IPS-18a (cell line): ENCODE measurements around the gene HYOU1.
"Not testable (repeated sequence)": the region's sequence is repeated elsewhere in the genome, so short reads cannot be mapped to it uniquely, and the experiment has no call there.

Source experiments
- H3K27ac ChIP-seq: one replicate; pipeline ENCODE4 v1.5.1; 2013; ENCODE audit warnings: low read length
- H3K27me3 ChIP-seq: one replicate; pipeline ENCODE4 v1.6.1; 2013; ENCODE audit warnings: mild to moderate bottlenecking, low read length; ENCODE audit not compliant: control insufficient read depth, insufficient read depth
- H3K36me3 ChIP-seq: one replicate; pipeline ENCODE4 v1.6.1; 2013; ENCODE audit warnings: low read depth, low read length; ENCODE audit not compliant: control insufficient read depth
- H3K4me1 ChIP-seq: one replicate; pipeline ENCODE4 v1.6.1; 2013; ENCODE audit warnings: low read depth, low read length; ENCODE audit not compliant: control insufficient read depth
- H3K4me3 ChIP-seq: one replicate; pipeline ENCODE4 v1.5.1; 2013; ENCODE audit warnings: low read length
- H3K9ac ChIP-seq: one replicate; pipeline ENCODE4 v1.6.1; 2013; ENCODE audit warnings: mild to moderate bottlenecking, low read length, moderate library complexity
- H3K9me3 ChIP-seq: one replicate; pipeline ENCODE4 v1.6.1; 2013; ENCODE audit warnings: low read depth, low read length; ENCODE audit not compliant: control insufficient read depth

Gene HYOU1

GRCh38 chr11:119033421-119033820, 23.6 kb downstream of the HYOU1 start:
- H3K4me1 ChIP-seq, H3K36me3 ChIP-seq, H3K27me3 ChIP-seq, H3K9me3 ChIP-seq, H3K4me3 ChIP-seq, H3K27ac ChIP-seq, H3K9ac ChIP-seq: not testable (repeated sequence)

- Histone ChIP-seq H3K4me1 (no peaks in the 10 kb centered on the region), H3K4me3 (no peak overlapping the region), H3K27me3 (no peaks in the 10 kb centered on the region), H3K27ac (no peak overlapping the region), H3K9me3 (no peaks in the 10 kb centered on the region), H3K36me3 (peaks cover 13% of the 10 kb centered on the region), H3K9ac (no peak overlapping the region)
These were observed 25.1 kb downstream of the HYOU1 start for GRCh38 chr11:119031912-119032280.

- Histone ChIP-seq H3K27me3 (no peaks in the 10 kb centered on the region), H3K9ac (peak within 1 kb of the TSS; percentile 88), H3K4me3 (peak within 1 kb of the TSS; percentile 86), H3K4me1 (no peaks in the 10 kb centered on the region), H3K36me3 (peaks cover 16% of the 10 kb centered on the region), H3K27ac (peak within 1 kb of the TSS; percentile 40), H3K9me3 (no peaks in the 10 kb centered on the region)
These were observed 26.5 kb downstream of the HYOU1 start, which contains the start of gene SLC37A4 for GRCh38 chr11:119030329-119031047. Gene SLC37A4, minus strand, starts transcription at chr11:119030877.

GRCh38 chr11:119030029-119030328, 27.0 kb downstream of the HYOU1 start:
- Histone ChIP-seq H3K9ac (peak overlapping the region; percentile 88), H3K27ac (no peak overlapping the region), H3K36me3 (peaks cover 17% of the 10 kb centered on the region), H3K27me3 (no peaks in the 10 kb centered on the region), H3K4me3 (peak overlapping the region; percentile 86), H3K9me3 (no peaks in the 10 kb centered on the region), H3K4me1 (no peaks in the 10 kb centered on the region)

GRCh38 chr11:119029340-119030028, 27.5 kb downstream of the HYOU1 start:
- Histone ChIP-seq H3K4me1 (no peaks in the 10 kb centered on the region), H3K27me3 (no peaks in the 10 kb centered on the region), H3K9me3 (no peaks in the 10 kb centered on the region), H3K36me3 (peaks cover 22% of the 10 kb centered on the region), H3K9ac (peak overlapping the region; percentile 88), H3K4me3 (peak overlapping the region; percentile 86), H3K27ac (no peak overlapping the region)

GRCh38 chr11:119029069-119029339, 28.0 kb downstream of the HYOU1 start:
- H3K27ac ChIP-seq, result no peak overlapping the region
- peaks cover 27% of the 10 kb centered on the region for H3K36me3 ChIP-seq
- H3K9ac ChIP-seq, result no peak overlapping the region
- no peak overlapping the region for H3K4me3 ChIP-seq
- H3K4me1 ChIP-seq, result no peaks in the 10 kb centered on the region
- H3K9me3 ChIP-seq, result no peaks in the 10 kb centered on the region
- no peaks in the 10 kb centered on the region for H3K27me3 ChIP-seq

GRCh38 chr11:119028346-119029068, 28.5 kb downstream of the HYOU1 start:
- H3K36me3 ChIP-seq, result peaks cover 32% of the 10 kb centered on the region
- no peaks in the 10 kb centered on the region for H3K4me1 ChIP-seq

GRCh38 chr11:119027561-119028345, 29.3 kb downstream of the HYOU1 start:
- H3K27me3 ChIP-seq, result no peaks in the 10 kb centered on the region
- H3K36me3 ChIP-seq, result peaks cover 38% of the 10 kb centered on the region
- H3K4me1 ChIP-seq, result no peaks in the 10 kb centered on the region
- no peak overlapping the region for H3K27ac ChIP-seq
- H3K4me3 ChIP-seq, result no peak overlapping the region
- H3K9ac ChIP-seq, result no peak overlapping the region
- no peaks in the 10 kb centered on the region for H3K9me3 ChIP-seq

More at GRCh38 chr11:119028346-119029068, 28.5 kb downstream of the HYOU1 start:
- Histone ChIP-seq H3K9ac (no peak overlapping the region), H3K4me3 (no peak overlapping the region), H3K9me3 (no peaks in the 10 kb centered on the region), H3K27ac (no peak overlapping the region), H3K27me3 (no peaks in the 10 kb centered on the region)

- H3K9ac ChIP-seq, result no peak overlapping the region
- H3K4me3 ChIP-seq, result no peak overlapping the region
- H3K27me3 ChIP-seq, result no peaks in the 10 kb centered on the region
- peaks cover 38% of the 10 kb centered on the region for H3K36me3 ChIP-seq
- H3K9me3 ChIP-seq, result no peaks in the 10 kb centered on the region
- no peaks in the 10 kb centered on the region for H3K4me1 ChIP-seq
- H3K27ac ChIP-seq, result no peak overlapping the region
These were observed 30.0 kb downstream of the HYOU1 start for GRCh38 chr11:119026970-119027369.

- Histone ChIP-seq H3K27me3 (no peaks in the 10 kb centered on the region), H3K36me3 (peaks cover 45% of the 10 kb centered on the region), H3K27ac (no peak overlapping the region), H3K9me3 (no peaks in the 10 kb centered on the region), H3K9ac (no peak overlapping the region), H3K4me3 (no peak overlapping the region), H3K4me1 (no peaks in the 10 kb centered on the region)
These were observed 30.8 kb downstream of the HYOU1 start for GRCh38 chr11:119025978-119026766.

- Histone ChIP-seq H3K9me3 (no peaks in the 10 kb centered on the region), H3K9ac (no peak overlapping the region), H3K4me3 (no peak overlapping the region), H3K36me3 (peaks cover 46% of the 10 kb centered on the region), H3K27ac (no peak overlapping the region), H3K4me1 (no peaks in the 10 kb centered on the region), H3K27me3 (no peaks in the 10 kb centered on the region)
These were observed 31.5 kb downstream of the HYOU1 start for GRCh38 chr11:119025541-119025940.
